Measurements from ENCODE around the gene TUBA4A. TPM values are rescaled to one million over a fixed set of nuclear protein-coding genes. Genes with fewer than 3 reads are reported as not detected.
"Not testable (repeated sequence)": the region's sequence is repeated elsewhere in the genome, so short reads cannot be mapped to it uniquely, and the experiment has no call there.

Gene TUBA4A
- total and polyA plus RNA-seq, 2 donors, result 4.8 to 41.9 TPM

DNA sequence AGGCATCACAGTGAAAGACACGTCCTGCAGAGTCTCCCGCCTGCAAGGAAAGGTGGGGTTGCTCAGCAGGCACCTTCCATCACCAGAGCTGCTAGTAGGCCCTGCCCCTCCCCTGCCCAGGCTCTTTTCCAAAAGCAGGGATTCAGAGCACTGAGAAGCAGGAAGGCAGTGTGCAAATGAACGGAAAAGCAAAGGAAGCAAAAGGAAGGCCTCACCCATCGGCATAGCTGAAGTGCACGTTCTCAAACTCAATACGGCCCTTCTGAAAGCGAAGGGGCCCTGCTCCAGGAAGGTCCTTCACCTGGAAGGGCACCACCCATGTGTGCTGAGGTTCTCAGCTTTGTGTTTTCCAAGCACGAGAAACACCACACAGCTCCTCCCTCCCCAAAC is 40.7 kb downstream of the TUBA4A start:
- H3K4me3 ChIP-seq (ENCODE audit: low read depth, low read length), result no peak overlapping the region
- H3K4me1 ChIP-seq (ENCODE audit: insufficient read depth), result no peaks in the 10 kb centered on the region
- no peak for DNase-seq (ENCODE audit: extremely low spot score)
- no peak overlapping the region for H3K27ac ChIP-seq (ENCODE audit: low read depth)
- 86% methylated on average over 8 of the region's 8 CpGs for WGBS
- peaks cover 4% of the 10 kb centered on the region for H3K36me3 ChIP-seq (ENCODE audit: insufficient read depth)

DNA sequence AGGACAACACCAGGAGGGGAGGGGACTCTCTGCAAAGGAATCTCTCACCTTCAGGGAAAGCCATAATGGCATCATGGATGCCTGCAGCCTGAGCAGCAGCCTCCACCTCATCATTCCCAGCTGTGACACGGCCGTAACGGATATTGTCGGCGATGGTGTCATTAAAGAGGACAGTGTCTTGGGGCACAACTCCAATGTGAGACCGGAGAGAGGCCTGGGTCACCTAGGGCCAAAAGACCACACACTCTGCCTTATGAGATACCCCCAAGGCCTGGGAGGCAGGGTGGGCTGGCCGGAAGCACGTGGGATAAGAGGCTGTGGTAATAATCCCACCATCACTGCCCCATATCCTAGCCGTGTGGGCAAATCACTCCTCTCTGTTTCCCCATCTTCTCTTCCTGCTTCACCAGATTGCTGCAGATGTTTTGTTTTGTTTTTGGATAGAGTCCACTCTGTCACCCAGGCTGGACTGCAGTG is 42.8 kb downstream of the TUBA4A start:
- Histone ChIP-seq H3K4me3 (ENCODE audit: low read depth, low read length) (no peak overlapping the region), H3K36me3 (ENCODE audit: insufficient read depth) (peaks cover 2% of the 10 kb centered on the region), H3K27ac (ENCODE audit: low read depth) (no peak overlapping the region), H3K4me1 (ENCODE audit: insufficient read depth) (no peaks in the 10 kb centered on the region)
- 88% methylated on average over 9 of the region's 9 CpGs for WGBS
- no peak for DNase-seq (ENCODE audit: extremely low spot score)

DNA sequence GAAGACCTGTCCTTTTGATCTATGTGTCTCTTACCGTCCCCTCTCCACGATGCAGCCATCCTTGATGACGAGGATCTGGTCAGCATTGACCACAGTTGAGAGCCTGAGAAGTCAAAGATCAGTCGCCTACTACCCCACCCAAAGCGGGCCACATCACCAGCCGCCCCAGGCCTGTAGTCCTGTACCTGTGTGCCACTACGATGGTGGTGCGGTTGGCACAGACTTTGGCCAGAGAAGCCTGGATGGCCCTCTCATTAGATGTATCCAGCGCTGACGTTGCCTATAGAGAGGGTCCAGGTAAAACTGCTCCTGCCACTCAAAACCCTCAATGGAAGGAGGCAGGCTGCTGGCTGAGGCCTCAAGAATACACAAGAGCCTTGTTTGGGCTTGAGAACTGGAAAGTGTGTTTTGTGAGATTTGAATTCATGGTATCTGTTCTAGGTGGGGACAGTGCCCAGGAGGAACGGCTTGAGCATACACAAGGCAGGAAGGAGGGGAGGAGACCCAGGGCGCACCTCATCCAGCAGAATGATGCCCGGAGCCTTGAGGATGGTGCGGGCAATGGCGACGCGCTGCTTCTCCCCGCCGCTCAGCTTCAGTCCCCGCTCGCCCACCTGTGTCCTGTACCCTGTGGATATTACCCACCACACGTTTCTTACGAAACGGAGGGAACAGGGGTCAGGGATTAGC is 43.4 kb downstream of the TUBA4A start:
- Histone ChIP-seq H3K27ac (ENCODE audit: low read depth) (no peak overlapping the region), H3K4me3 (ENCODE audit: low read depth, low read length) (no peak overlapping the region), H3K4me1 (ENCODE audit: insufficient read depth) (no peaks in the 10 kb centered on the region), H3K36me3 (ENCODE audit: insufficient read depth) (peaks cover 2% of the 10 kb centered on the region)
- no peak for DNase-seq (ENCODE audit: extremely low spot score)
- WGBS, result 94% methylated on average over 24 of the region's 24 CpGs

DNA sequence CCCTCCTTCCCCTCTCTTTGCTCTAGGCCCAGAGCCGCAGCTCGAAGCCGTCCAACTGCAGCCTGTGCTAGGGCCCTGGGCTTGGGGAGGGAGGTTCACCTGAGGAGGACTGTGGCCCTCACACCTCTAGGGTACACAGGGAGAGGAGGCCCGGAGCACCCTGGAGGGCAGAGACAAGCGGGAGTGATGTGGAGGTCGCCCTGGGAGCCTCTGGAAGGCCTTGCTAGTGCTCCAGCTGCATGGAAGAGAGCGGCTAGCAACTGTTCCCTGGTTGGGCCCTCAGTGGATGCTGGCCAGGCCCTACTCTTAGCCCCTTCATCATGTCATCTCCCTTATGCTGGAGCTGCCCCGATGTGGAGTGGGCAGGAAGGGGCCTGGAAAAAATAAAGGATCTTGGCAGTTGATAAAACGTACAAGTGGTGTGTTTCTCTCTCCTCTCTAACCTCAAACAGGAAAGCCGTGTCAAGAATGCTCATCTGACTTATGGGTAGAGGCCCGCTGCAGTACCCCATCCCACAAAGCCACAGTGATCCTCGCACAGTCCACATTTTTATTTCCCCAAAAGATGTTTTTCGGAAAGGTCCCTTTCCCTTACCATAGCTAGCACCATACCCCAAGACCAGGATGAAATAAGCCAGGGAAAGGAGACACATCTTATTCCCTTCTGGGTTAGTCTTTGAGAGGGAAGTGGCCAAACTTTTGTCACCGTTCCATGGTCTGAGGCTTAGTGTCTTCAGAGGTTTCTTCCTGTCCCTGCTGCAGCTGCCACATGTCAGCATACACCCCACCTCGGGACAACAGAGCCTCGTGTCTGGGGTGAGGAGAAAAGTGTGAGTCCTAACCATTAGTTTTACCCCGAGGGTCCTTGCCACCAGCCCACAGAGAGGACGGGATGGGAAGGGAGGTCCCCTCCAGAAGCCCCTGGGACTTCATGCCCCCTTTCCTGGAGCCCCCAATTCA is 44.2 kb downstream of the TUBA4A start:
- H3K4me1 ChIP-seq (ENCODE audit: insufficient read depth), result no peaks in the 10 kb centered on the region
- no peak for DNase-seq (ENCODE audit: extremely low spot score)
- peaks cover 2% of the 10 kb centered on the region for H3K36me3 ChIP-seq (ENCODE audit: insufficient read depth)
- 80% methylated on average over 18 of the region's 18 CpGs for WGBS
- no peak overlapping the region for H3K27ac ChIP-seq (ENCODE audit: low read depth)
- H3K4me3 ChIP-seq (ENCODE audit: low read depth, low read length), result no peak overlapping the region

DNA sequence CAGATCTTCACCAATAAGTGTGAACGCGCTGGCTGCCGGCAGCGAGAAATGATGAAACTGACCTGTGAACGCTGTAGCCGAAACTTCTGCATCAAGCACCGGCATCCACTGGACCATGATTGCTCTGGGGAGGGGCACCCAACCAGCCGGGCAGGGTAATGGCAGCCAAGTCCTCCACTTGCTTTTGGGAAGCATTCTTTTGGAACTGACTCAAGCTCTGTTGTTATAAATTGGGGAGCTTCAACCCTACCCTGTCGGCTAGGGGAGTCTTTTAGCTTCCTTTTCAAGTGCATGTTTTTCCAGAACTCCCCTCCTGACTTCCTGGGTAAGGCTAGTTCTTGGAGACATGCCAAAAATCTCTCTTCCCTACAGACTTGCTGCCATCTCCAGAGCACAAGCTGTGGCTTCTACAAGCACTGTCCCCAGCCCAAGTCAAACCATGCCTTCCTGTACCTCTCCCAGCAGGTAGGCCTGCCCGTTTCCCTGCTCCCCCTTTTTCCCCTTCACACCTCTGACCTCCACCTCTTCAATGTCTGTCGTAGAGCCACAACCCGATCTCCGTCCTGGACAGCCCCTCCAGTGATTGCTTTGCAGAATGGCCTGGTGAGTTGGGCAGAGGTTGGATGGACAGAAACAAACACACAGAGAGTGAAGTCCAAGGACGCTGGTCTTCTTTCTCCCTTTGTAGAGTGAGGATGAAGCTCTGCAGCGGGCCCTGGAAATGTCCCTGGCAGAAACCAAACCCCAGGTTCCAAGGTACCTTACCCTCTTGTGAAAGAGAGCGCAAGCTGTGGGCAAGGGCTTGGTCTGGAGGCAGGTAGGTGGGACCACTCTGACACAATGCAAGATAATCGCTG is 45.6 kb downstream of the TUBA4A start:
- H3K4me3 ChIP-seq (ENCODE audit: low read depth, low read length), result no peak overlapping the region
- 62% methylated on average over 17 of the region's 17 CpGs for WGBS
- no peak overlapping the region for H3K27ac ChIP-seq (ENCODE audit: low read depth)
- no peaks in the 10 kb centered on the region for H3K4me1 ChIP-seq (ENCODE audit: insufficient read depth)
- peaks cover 2% of the 10 kb centered on the region for H3K36me3 ChIP-seq (ENCODE audit: insufficient read depth)
- no peak for DNase-seq (ENCODE audit: extremely low spot score)

DNA sequence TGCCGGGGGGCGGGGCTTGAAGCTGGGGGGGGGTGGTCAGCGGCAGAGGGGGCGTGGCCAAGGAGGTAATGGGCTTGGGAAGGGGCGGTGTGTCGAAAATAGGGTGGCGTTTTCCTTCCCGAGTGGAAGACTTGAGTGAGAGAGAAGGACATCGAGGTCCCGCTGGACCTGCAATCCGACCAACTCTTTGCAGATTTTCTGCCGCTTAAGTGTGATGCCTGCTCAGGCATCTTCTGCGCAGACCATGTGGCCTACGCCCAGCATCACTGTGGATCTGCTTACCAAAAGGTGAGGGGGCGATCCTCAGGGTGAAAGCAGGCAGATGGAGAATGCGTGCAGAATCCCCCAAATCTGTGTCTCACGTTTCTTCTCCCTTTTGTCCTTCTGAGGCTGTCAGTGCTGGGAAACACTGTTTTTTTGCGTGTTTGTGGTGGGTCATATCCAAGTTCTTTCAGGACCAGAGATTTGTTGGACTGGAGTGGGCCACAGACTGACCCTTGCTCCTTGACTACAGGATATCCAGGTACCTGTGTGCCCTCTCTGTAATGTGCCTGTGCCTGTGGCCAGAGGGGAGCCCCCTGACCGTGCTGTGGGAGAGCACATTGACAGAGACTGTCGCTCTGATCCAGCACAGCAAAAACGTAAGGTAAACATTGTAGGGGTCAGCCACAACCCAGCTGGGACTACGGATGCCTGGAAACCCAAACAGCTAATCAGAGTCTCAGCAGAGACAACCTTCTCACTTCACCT is 46.4 kb downstream of the TUBA4A start:
- Histone ChIP-seq H3K4me1 (ENCODE audit: insufficient read depth) (no peaks in the 10 kb centered on the region), H3K4me3 (ENCODE audit: low read depth, low read length) (peak overlapping the region; percentile 60), H3K36me3 (ENCODE audit: insufficient read depth) (peaks cover 2% of the 10 kb centered on the region), H3K27ac (ENCODE audit: low read depth) (peak overlapping the region; percentile 90)
- 9% methylated on average over 22 of the region's 22 CpGs for WGBS
- DNase-seq (ENCODE audit: extremely low spot score), result no peak

DNA sequence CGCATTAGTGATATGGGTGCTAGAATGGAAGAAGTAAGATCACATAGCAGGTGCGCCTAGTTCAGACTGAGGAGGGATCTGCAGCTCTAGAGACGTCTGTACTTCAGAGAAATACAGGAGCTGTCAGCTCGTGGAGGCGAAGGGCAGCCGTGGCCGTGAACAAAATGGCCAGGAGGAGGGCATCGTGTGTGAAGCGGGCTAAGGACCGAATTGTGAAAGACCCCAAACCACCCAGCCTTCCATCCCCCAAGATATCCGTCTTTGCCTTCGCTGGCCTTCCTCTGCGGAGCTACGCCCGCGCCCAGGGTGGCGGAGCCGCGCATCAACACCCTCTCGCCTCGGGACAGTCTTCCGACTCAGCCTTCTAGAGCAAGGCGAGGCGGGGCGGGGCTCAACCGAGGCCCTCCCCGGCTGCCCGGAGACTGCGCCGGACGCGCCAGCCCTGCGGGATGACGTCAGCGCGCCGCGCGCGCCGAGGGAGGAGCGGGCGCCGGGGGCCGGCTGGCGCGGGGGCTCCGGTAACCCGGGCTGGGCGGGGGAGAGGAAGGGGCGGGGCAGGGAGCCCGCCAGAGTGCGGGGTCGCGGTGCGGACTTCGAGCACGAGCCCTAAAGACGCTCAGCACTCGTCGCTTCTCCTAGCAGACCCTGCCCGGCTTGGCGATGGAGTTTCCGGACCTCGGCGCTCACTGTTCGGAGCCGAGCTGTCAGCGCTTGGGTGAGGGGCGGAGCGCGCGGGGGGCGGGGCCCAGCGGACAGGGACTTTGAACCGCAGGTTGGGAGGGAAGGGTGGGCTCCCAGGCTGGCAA is 47.2 kb downstream of the TUBA4A start, which contains the start of gene ZFAND2B:
ZFAND2B (plus strand) TSS at position 455 of the 806 bp plus-strand sequence; CDS start at position 661, 206 bp downstream.
- peak within 1 kb of the TSS; percentile 93 for H3K27ac ChIP-seq (ENCODE audit: low read depth)
- peaks cover 2% of the 10 kb centered on the region for H3K36me3 ChIP-seq (ENCODE audit: insufficient read depth)
- H3K4me1 ChIP-seq (ENCODE audit: insufficient read depth), result no peaks in the 10 kb centered on the region
- H3K4me3 ChIP-seq (ENCODE audit: low read depth, low read length), result peak within 1 kb of the TSS; percentile 60
- under 1% methylated on average over 76 of the region's 76 CpGs for WGBS
- DNase-seq (ENCODE audit: extremely low spot score), result peak; percentile 77

DNA sequence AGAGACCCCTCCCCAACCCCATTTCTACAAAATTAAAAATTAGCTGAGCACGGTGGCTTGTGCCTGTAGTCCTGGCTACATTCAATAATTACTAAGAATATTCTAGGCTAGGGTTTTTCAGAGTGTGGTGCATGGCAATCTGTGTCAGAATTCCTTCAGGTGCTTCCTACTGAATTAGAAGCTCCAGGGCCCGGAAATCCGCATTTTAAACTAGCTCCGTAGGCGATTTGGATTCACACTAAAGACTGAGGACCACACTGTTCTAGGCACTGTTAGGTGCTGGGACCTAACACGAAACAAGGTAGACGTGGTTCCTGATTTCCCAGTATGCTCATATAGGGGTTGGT is 47.8 kb downstream of the TUBA4A start:
- DNase-seq (ENCODE audit: extremely low spot score), result no peak
- Histone ChIP-seq H3K36me3 (ENCODE audit: insufficient read depth) (peaks cover 2% of the 10 kb centered on the region), H3K4me3 (ENCODE audit: low read depth, low read length) (peak overlapping the region; percentile 60), H3K4me1 (ENCODE audit: insufficient read depth) (no peaks in the 10 kb centered on the region), H3K27ac (ENCODE audit: low read depth) (peak overlapping the region; percentile 93)
- 19% methylated on average over 7 of the region's 7 CpGs for WGBS

DNA sequence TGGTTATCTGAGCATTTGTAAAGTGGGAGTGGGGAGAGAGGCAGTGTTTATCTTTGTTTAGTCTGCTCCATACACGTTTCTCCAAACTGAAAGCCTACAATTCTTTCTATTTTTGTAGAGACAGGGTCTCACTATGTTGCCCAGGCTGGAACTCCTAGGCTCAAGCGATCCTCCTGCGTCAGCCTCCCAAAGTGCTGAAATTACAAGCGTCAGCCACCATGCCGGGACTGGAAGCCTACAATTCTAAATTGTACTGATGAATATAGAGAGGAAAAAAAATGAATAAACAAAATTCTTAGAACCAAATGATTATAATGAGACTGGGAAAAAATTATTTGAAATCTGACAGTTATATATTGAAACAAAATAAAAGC is 48.6 kb downstream of the TUBA4A start:
- Histone ChIP-seq H3K27ac (ENCODE audit: low read depth) (no peak overlapping the region), H3K4me3 (ENCODE audit: low read depth, low read length) (no peak overlapping the region), H3K36me3 (ENCODE audit: insufficient read depth) (peaks cover 2% of the 10 kb centered on the region), H3K4me1 (ENCODE audit: insufficient read depth) (no peaks in the 10 kb centered on the region)
- no peak for DNase-seq (ENCODE audit: extremely low spot score)
- WGBS, result 78% methylated on average over 5 of the region's 5 CpGs

DNA sequence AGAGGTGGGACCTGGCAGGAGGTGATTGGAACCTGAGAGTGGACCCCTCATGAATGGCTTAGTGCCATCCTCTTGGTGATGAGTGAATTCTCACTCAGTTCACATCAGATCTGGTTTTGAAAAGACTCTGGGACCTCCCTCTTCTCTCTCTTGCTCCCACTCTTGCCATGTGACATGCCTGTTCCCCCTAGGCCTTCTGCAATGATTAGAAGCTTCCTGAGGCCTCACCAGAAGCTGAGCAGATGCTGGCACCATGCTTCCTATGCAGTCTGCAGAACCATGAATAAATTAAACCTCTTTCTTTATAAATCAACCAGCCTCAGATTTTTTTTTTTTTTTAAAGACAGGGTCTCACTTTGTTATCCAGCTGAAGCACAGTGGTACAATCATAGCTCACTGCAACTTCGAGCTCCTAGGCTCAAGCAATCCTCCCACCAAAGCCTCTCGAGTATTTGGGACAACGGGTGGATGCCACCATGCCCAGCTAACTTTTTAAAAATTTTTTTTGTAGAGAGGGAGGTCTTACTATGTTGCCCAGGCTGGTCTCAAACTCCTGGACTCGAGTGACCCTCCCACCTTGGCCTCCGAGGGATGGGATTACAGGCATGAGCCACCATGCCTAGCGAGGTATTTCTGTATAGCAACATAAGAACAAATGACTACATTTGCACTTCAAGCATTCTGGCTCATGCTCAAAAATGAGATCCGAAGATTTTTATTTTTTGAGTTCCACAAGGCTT is 49.1 kb downstream of the TUBA4A start:
- Histone ChIP-seq H3K27ac (ENCODE audit: low read depth) (no peak overlapping the region), H3K4me3 (ENCODE audit: low read depth, low read length) (no peak overlapping the region), H3K4me1 (ENCODE audit: insufficient read depth) (no peaks in the 10 kb centered on the region), H3K36me3 (ENCODE audit: insufficient read depth) (peaks cover 2% of the 10 kb centered on the region)
- DNase-seq (ENCODE audit: extremely low spot score), result no peak
- 76% methylated on average over 7 of the region's 7 CpGs for WGBS

DNA sequence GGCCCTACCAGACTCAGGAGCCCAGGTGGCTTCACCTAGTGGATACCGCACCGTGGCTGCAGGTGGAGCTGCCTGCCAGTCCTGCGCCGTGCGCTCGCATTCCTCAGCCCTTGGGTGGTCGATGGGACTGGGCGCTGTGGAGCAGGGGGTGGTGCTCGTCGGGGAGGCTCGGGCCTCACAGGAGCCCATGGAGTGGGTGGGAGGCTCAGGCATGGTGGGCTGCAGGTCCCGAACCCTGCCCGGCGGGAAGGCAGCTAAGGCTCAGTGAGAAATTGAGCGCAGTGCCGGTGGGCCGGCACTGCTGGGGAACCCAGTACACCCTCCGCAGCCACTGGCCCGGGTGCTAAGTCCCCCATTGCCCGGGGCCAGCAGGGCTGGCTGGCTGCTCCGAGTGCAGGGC is 52.4 kb downstream of the TUBA4A start:
- H3K4me3 ChIP-seq (ENCODE audit: low read depth, low read length); H3K27ac ChIP-seq (ENCODE audit: low read depth); DNase-seq (ENCODE audit: extremely low spot score); H3K4me1 ChIP-seq (ENCODE audit: insufficient read depth); H3K36me3 ChIP-seq (ENCODE audit: insufficient read depth): not testable (repeated sequence)
- WGBS, result 89% methylated on average over 19 of the region's 21 CpGs

All from urinary bladder (tissue), 4 donors.